H1 (cell line): ENCODE data around the gene ASPN. TPM values are rescaled to one million over a fixed set of nuclear protein-coding genes. Genes with fewer than 3 reads are reported as not detected.

Experiments used
- CTCF ChIA-PET: fragments of 300-600 bp; sonication (Branson Sonifier 250); formaldehyde crosslinking; loops from one replicate; lab custom pipeline; 2021; ENCODE audit not compliant: partially characterized antibody; lab: Charles Lee
- POLR2A ChIA-PET: fragments of 300-600 bp; sonication (Branson Sonifier 250); formaldehyde crosslinking; loops from one replicate; lab custom pipeline; 2021; ENCODE audit warnings: inconsistent platforms; ENCODE audit not compliant: partially characterized antibody; lab: Charles Lee
- DNase-seq, 2 experiments: peaks; one replicate each; pipeline versions ENCODE4 v3.0.0 to v3.0.0-alpha.2; 2010 to 2022; ENCODE audit warnings: low spot score in 2 of 2, low read depth in 1 of 2, mixed read lengths in 1 of 2
- FAIRE-seq: peaks from 2 replicates; lab custom pipeline; 2011; peaks lifted over from hg19 to GRCh38; lab: Jason Lieb, UNC
- H2AFZ ChIP-seq: 2 replicates; pipeline ENCODE4 v1.8.1; 2012; ENCODE audit warnings: low read length, inconsistent platforms
- H2AK5ac ChIP-seq: 2 replicates; pipeline ENCODE4 v1.6.1; 2013; ENCODE audit warnings: low read depth, low read length
- H2BK120ac ChIP-seq: replicated peaks from 2 replicates; pipeline ENCODE3; 2013; ENCODE audit warnings: low read depth, low read length, inconsistent platforms
- H2BK12ac ChIP-seq: 2 replicates; pipeline ENCODE4 v1.6.1; 2013; ENCODE audit warnings: low read depth, low read length
- H2BK15ac ChIP-seq: 2 replicates; pipeline ENCODE4 v1.6.1; 2013; ENCODE audit warnings: low read length
- H2BK20ac ChIP-seq: 2 replicates; pipeline ENCODE4 v1.6.1; 2013; ENCODE audit warnings: low read length
- H2BK5ac ChIP-seq: 2 replicates; pipeline ENCODE4 v1.6.1; 2013; ENCODE audit warnings: low read depth, low read length
- H3K14ac ChIP-seq: 2 replicates; pipeline ENCODE4 v1.6.1; 2013; ENCODE audit warnings: inconsistent platforms; ENCODE audit not compliant: insufficient read length
- H3K18ac ChIP-seq: 2 replicates; pipeline ENCODE4 v1.6.1; 2013; ENCODE audit warnings: low read length; ENCODE audit errors: extremely low read depth
- H3K23ac ChIP-seq: 2 replicates; pipeline ENCODE4 v1.6.1; 2013; ENCODE audit warnings: inconsistent platforms; ENCODE audit not compliant: insufficient read length
- H3K23me2 ChIP-seq: 2 replicates; pipeline ENCODE4 v1.6.1; 2013; ENCODE audit warnings: low read depth, low read length
- H3K27ac ChIP-seq: 2 replicates; pipeline ENCODE4 v1.6.1; 2011; ENCODE audit warnings: low read depth, low read length, inconsistent platforms
- H3K27me3 ChIP-seq, 4 experiments: replicated peaks in 1 of 4; 1 replicate in 1 of 4; 2 replicates in 3 of 4; pipeline versions ENCODE4 v1.6.1 to v1.8.1; 2011 to 2013; ENCODE audit warnings: low read length in 3 of 4, mild to moderate bottlenecking in 3 of 4, inconsistent platforms in 2 of 4, mixed read lengths in 2 of 4, moderate library complexity in 1 of 4; ENCODE audit not compliant: control insufficient read depth in 3 of 4, insufficient read depth in 3 of 4; ENCODE audit errors: extremely low read depth in 1 of 4
- H3K36me3 ChIP-seq, 4 experiments: 2 replicates each; pipeline versions ENCODE4 v1.6.1 to v1.8.1; 2011 to 2013; ENCODE audit warnings: mild to moderate bottlenecking in 4 of 4, low read length in 3 of 4, moderate library complexity in 2 of 4, control low read depth in 1 of 4, inconsistent platforms in 1 of 4; ENCODE audit not compliant: insufficient read depth in 4 of 4, control insufficient read depth in 2 of 4
- H3K4ac ChIP-seq: replicated peaks from 2 replicates; pipeline ENCODE3; 2013; ENCODE audit warnings: low read length, low read depth, mixed read lengths, inconsistent platforms; ENCODE audit not compliant: insufficient read length
- H3K4me1 ChIP-seq, 4 experiments: replicated peaks in 1 of 4; 1 replicate in 1 of 4; 2 replicates in 3 of 4; pipeline versions ENCODE4 v1.6.1 to v1.8.1; 2011 to 2013; ENCODE audit warnings: low read length in 3 of 4, inconsistent platforms in 2 of 4, mixed read lengths in 1 of 4; ENCODE audit not compliant: insufficient read depth in 4 of 4, control insufficient read depth in 3 of 4
- H3K4me2 ChIP-seq, 2 experiments: 2 replicates each; pipeline versions ENCODE4 v1.6.1 to v1.8.1; 2011 to 2013; ENCODE audit warnings: low read depth in 2 of 2, low read length in 2 of 2, control low read depth in 1 of 2, inconsistent platforms in 1 of 2, mild to moderate bottlenecking in 1 of 2; ENCODE audit not compliant: insufficient read depth in 1 of 2
- H3K4me3 ChIP-seq, 4 experiments: fragments of 200-600, 300-600 bp in 1 of 4; sonication (generic), shearing (Covaris generic), sonication (Bioruptor Twin) in 1 of 4; 2 replicates each; pipeline versions ENCODE4 v1.5.1 to v1.8.1; 2011 to 2016; ENCODE audit warnings: low read length in 4 of 4, low read depth in 3 of 4, control low read depth in 2 of 4, inconsistent platforms in 2 of 4, mild to moderate bottlenecking in 2 of 4, mixed read lengths in 1 of 4, moderate library complexity in 1 of 4; ENCODE audit not compliant: insufficient read depth in 2 of 4; ENCODE audit errors: extremely low read depth in 1 of 4
- H3K56ac ChIP-seq: replicated peaks from 2 replicates; pipeline ENCODE3; 2013; ENCODE audit warnings: low read depth, mild to moderate bottlenecking, mixed read lengths, low read length, inconsistent platforms; ENCODE audit not compliant: insufficient read length
- H3K79me1 ChIP-seq: 2 replicates; pipeline ENCODE4 v1.6.1; 2013; ENCODE audit warnings: low read depth, low read length, control low read depth
- H3K79me2 ChIP-seq, 2 experiments: 2 replicates each; pipeline versions ENCODE4 v1.6.1 to v1.8.1; 2012 to 2013; ENCODE audit warnings: low read length in 2 of 2, mild to moderate bottlenecking in 2 of 2, inconsistent platforms in 1 of 2; ENCODE audit not compliant: insufficient read depth in 2 of 2, control insufficient read depth in 1 of 2
- H3K9ac ChIP-seq, 4 experiments: replicated peaks in 1 of 4; 1 replicate in 1 of 4; 2 replicates in 3 of 4; pipeline versions ENCODE4 v1.6.1 to v1.8.1; 2011 to 2013; ENCODE audit warnings: low read depth in 3 of 4, low read length in 3 of 4, control low read depth in 2 of 4, mild to moderate bottlenecking in 2 of 4, moderate library complexity in 2 of 4, inconsistent platforms in 1 of 4; ENCODE audit errors: extremely low read depth in 1 of 4
- H3K9me3 ChIP-seq, 2 experiments: 2 replicates each; pipeline versions ENCODE4 v1.6.1 to v1.8.1; 2012 to 2013; ENCODE audit warnings: mild to moderate bottlenecking in 2 of 2, moderate library complexity in 2 of 2, control low read depth in 1 of 2, inconsistent platforms in 1 of 2, low read depth in 1 of 2, low read length in 1 of 2, mixed read lengths in 1 of 2; ENCODE audit not compliant: insufficient read depth in 2 of 2
- H4K20me1 ChIP-seq, 2 experiments: replicated peaks in 1 of 2; 2 replicates each; pipeline versions ENCODE3 to v1.8.1; 2011 to 2013; ENCODE audit warnings: inconsistent platforms in 2 of 2, low read length in 2 of 2, mild to moderate bottlenecking in 1 of 2; ENCODE audit not compliant: insufficient read depth in 2 of 2, control insufficient read depth in 1 of 2
- H4K5ac ChIP-seq: 2 replicates; pipeline ENCODE4 v1.6.1; 2013; ENCODE audit warnings: low read length, low read depth, mixed read lengths, inconsistent platforms; ENCODE audit not compliant: insufficient read length
- H4K8ac ChIP-seq: 2 replicates; pipeline ENCODE4 v1.8.0; 2013; ENCODE audit warnings: mild to moderate bottlenecking, moderate library complexity, low read length, inconsistent platforms; ENCODE audit not compliant: insufficient read depth; ENCODE audit errors: extremely low read depth
- H4K91ac ChIP-seq: replicated peaks from 2 replicates; pipeline ENCODE3; 2013; ENCODE audit warnings: low read length, mixed read lengths, inconsistent platforms; ENCODE audit not compliant: insufficient read length
- CREB1 ChIP-seq: IDR thresholded peaks from 2 replicates; pipeline ENCODE4 v1.6.1; 2012; ENCODE audit warnings: inconsistent platforms
- TBP ChIP-seq: IDR thresholded peaks from 2 replicates; pipeline ENCODE4 v1.6.1; 2011; ENCODE audit warnings: low read depth, low read length, improper control_type of control experiment
- YY1 ChIP-seq: IDR thresholded peaks from 2 replicates; pipeline ENCODE4 v1.6.1; 2011; ENCODE audit warnings: low read depth, mild to moderate bottlenecking, low read length
- WGBS, 2 experiments: shearing (Covaris generic) in 1 of 2; methylation state at CpG; one replicate each; pipeline versions ENCODE4 v1.1.6 to v1.1.7; 2013 to 2015; ENCODE audit warnings: low lambda C conversion rate in 2 of 2, mixed read lengths in 2 of 2, inconsistent platforms in 1 of 2, low coverage in 1 of 2, missing lambda C conversion rate in 1 of 2; ENCODE audit not compliant: insufficient replicate concordance in 2 of 2, insufficient coverage in 1 of 2, insufficient read length in 1 of 2; ENCODE audit errors: extremely low coverage in 1 of 2, missing lambda C conversion rate in 1 of 2; 5-methylcytosine and 5-hydroxymethylcytosine counted together
- polyA plus RNA-seq, 7 experiments: library from polyadenylated mRNA; depleted of rRNA in 3 of 7; stranded (reverse) in 5 of 7; unstranded in 2 of 7; fragments of >200 nt in 5 of 7; fragments of 200-250 nt in 2 of 7; gene quantifications; 1 replicate in 5 of 7; 2 replicates in 1 of 7; 4 replicates in 1 of 7; pipeline versions ENCODE4 v1.2.1 to v1.2.3, GENCODE V29; 2011 to 2013; ENCODE audit warnings: missing spikeins in 2 of 7, mixed read lengths in 2 of 7
- total RNA-seq: library from RNA; stranded (reverse); fragmentation: NEBNext Ultra II Directional; extraction: Animal tissue kit (Norgen Biotek cat#: 25700); gene quantifications from 2 replicates; pipeline ENCODE4 v1.2.1, GENCODE V29; 2021
- TF ChIP-seq, protein P1 (sequence below), 3 experiments: IDR thresholded peaks; 1 replicate in 2 of 3; 2 replicates in 1 of 3; pipeline versions ENCODE4 v1.5.1 to v1.6.1; 2011; ENCODE audit warnings: low read length in 3 of 3, mild to moderate bottlenecking in 3 of 3, inconsistent platforms in 2 of 3, low read depth in 1 of 3, moderate library complexity in 1 of 3; ENCODE audit not compliant: insufficient read depth in 1 of 3; ENCODE audit errors: control extremely low read depth in 1 of 3

Gene ASPN
- total and polyA plus RNA-seq, 2 of the 8 experiments (the other 6 are each of a cell fraction or from before 2014, with no cell fraction given): not detected

DNA sequence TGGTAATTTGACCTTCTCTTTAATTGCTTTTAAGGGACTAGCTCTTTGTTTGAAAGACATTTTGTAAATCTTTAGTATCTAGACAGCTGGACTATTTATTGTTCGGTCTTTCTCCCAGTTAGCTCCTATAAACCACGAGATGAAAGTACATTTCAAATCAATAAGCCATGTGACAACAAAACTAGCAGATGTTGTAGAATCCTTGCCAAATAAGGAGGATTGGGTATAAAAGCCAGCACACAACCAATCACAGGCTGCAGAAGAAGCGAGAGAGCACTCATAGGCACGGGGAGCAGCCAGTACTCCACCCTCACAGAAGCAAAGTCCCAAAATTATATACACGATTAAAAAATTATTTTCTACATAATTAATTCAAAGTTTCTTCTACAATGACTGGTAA lies 50.0 kb downstream of the ASPN start:
- no peak overlapping the region for H2BK15ac ChIP-seq
- H2BK20ac ChIP-seq: no peak overlapping the region
- CTCF ChIA-PET: interaction anchor here (0.6 to 1.3 kb wide), 4 partner anchors 28 to 204 kb away, joined by 3 to 5 read pairs (median 3); no protein-coding TSS in a partner anchor
- no peak overlapping the region for H4K5ac ChIP-seq
- no peak overlapping the region for H2BK120ac ChIP-seq
- no peak overlapping the region for H3K4me3 ChIP-seq
- no peaks in the 10 kb centered on the region for H4K20me1 ChIP-seq
- H2BK5ac ChIP-seq: no peak overlapping the region
- H3K23ac ChIP-seq: no peak overlapping the region
- no peak overlapping the region for H4K8ac ChIP-seq
- TF ChIP-seq, protein P1, sequence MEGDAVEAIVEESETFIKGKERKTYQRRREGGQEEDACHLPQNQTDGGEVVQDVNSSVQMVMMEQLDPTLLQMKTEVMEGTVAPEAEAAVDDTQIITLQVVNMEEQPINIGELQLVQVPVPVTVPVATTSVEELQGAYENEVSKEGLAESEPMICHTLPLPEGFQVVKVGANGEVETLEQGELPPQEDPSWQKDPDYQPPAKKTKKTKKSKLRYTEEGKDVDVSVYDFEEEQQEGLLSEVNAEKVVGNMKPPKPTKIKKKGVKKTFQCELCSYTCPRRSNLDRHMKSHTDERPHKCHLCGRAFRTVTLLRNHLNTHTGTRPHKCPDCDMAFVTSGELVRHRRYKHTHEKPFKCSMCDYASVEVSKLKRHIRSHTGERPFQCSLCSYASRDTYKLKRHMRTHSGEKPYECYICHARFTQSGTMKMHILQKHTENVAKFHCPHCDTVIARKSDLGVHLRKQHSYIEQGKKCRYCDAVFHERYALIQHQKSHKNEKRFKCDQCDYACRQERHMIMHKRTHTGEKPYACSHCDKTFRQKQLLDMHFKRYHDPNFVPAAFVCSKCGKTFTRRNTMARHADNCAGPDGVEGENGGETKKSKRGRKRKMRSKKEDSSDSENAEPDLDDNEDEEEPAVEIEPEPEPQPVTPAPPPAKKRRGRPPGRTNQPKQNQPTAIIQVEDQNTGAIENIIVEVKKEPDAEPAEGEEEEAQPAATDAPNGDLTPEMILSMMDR (IDR thresholded peaks at IDR 0.05; ENCODE audit: control extremely low read depth in 1 of 3, insufficient read depth in 1 of 3, low read depth in 1 of 3, low read length in 3 of 3): no peak
- TF ChIP-seq TBP (no peak), CREB1 (no peak), YY1 (no peak)
- no peaks in the 10 kb centered on the region for H3K79me1 ChIP-seq
- no peak overlapping the region for H3K4me2 ChIP-seq
- no peak overlapping the region for H3K56ac ChIP-seq
- H3K27me3 ChIP-seq: no peaks in the 10 kb centered on the region
- H3K14ac ChIP-seq: no peak overlapping the region
- no peak overlapping the region for H3K27ac ChIP-seq
- H2AK5ac ChIP-seq: no peak overlapping the region
- no peaks in the 10 kb centered on the region for H3K23me2 ChIP-seq
- H4K91ac ChIP-seq: no peak overlapping the region
- DNase-seq (no peak), FAIRE-seq (no peak)
- no peak overlapping the region for H3K9ac ChIP-seq
- WGBS, 2 experiments: 89% methylated on average over 5 of the region's 5 CpGs; no CpG with 5 or more reads in 1 of the 2 experiments
- no peak overlapping the region for H2BK12ac ChIP-seq
- H3K18ac ChIP-seq: no peak overlapping the region
- no peaks in the 10 kb centered on the region for H3K9me3 ChIP-seq
- no peaks in the 10 kb centered on the region for H3K79me2 ChIP-seq
- H3K4me1 ChIP-seq: no peaks in the 10 kb centered on the region
- H2AFZ ChIP-seq: no peak overlapping the region
- no peak overlapping the region for H3K4ac ChIP-seq
- POLR2A ChIA-PET: no interaction called here
- H3K36me3 ChIP-seq: no peaks in the 10 kb centered on the region
